Measurements from ENCODE around the gene SHISA6.
"Not testable (repeated sequence)": the region's sequence is repeated elsewhere in the genome, so short reads cannot be mapped to it uniquely, and the experiment has no call there.

The SHISA6 gene

DNA sequence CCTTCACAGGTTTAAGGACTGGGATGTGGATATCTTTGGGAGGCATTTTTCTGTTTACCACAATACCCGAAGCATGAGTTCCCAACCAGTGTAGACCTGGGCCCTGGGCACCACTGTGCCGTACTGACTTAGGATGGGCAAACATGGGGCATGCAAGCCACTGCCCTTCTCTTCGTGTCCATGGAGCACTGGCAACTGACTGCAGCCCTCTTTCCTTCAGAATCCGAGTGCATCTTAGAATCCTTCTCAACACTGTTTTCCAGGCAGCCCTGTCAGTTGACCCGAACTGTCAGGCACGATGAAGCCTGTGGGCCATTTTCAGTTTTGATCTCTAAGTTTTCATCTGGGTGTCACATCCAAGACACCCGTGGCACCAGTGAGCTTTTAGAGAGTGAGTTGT lies 59.2 kb downstream of the SHISA6 start:
- H3K4me3 ChIP-seq (ENCODE audit: low read length in 2 of 2) = no peak overlapping the region
- H3K9ac ChIP-seq (ENCODE audit: low read depth in 1 of 2, low read length in 2 of 2) = no peak overlapping the region
- H3K27ac ChIP-seq (ENCODE audit: low read depth in 2 of 2, low read length in 2 of 2) = no peak overlapping the region
- no peaks in the 10 kb centered on the region for H3K9me3 ChIP-seq (ENCODE audit: control insufficient read depth in 2 of 2, low read length in 2 of 2)
- no peaks in the 10 kb centered on the region for H3K27me3 ChIP-seq (ENCODE audit: control insufficient read depth in 2 of 2, insufficient read depth in 2 of 2, low read length in 2 of 2)
- no peaks in the 10 kb centered on the region for H3K36me3 ChIP-seq (ENCODE audit: control insufficient read depth in 2 of 2, insufficient read depth in 2 of 2, low read length in 2 of 2)
- no peaks in the 10 kb centered on the region for H3K4me1 ChIP-seq (ENCODE audit: control insufficient read depth in 2 of 2, insufficient read depth in 2 of 2, low read length in 2 of 2)

DNA sequence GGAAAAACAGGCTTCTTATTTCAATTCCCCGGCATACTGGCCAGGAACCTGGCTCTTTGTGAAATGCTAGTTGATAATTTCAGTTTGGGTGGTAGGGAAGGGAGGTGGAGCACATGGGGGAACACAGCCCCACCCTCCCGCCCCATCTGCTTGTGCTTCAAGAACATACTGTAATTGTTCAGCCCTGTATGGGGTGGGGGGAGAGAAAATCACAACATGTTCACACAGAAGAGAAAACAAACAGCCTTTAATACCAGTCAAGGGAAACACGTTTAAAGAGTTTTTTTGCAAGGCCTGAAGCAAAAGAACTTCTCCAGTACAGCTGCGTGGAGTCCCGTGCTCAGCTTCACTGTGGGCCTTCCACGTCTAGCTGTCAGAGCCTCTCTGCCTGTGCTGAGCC lies 59.7 kb downstream of the SHISA6 start:
- Histone ChIP-seq H3K27ac (ENCODE audit: low read depth in 2 of 2, low read length in 2 of 2) (no peak overlapping the region), H3K9me3 (ENCODE audit: control insufficient read depth in 2 of 2, low read length in 2 of 2) (no peaks in the 10 kb centered on the region)

DNA sequence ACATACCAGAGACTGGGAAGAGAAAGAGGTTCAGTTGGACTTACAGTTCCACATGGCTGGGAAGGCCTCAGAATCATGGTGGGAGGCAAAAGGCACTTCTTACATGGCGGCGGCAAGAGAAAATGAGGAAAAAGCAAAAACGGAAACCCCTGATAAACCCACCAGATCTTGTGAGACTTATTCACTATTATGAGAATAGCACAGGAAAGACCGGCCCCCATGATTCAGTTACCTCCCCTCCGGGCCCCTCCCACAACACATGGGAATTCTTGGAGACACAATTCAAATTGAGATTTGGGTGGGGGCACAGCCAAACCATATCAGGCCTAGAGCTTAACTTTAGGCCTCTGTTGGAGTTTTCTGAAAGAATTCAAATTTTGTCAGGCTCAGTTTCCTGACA lies 60.9 kb downstream of the SHISA6 start:
- H3K9ac ChIP-seq (ENCODE audit: low read depth in 1 of 2, low read length in 2 of 2); H3K4me1 ChIP-seq (ENCODE audit: control insufficient read depth in 2 of 2, insufficient read depth in 2 of 2, low read length in 2 of 2); H3K27me3 ChIP-seq (ENCODE audit: control insufficient read depth in 2 of 2, insufficient read depth in 2 of 2, low read length in 2 of 2); H3K27ac ChIP-seq (ENCODE audit: low read depth in 2 of 2, low read length in 2 of 2); H3K4me3 ChIP-seq (ENCODE audit: low read length in 2 of 2); H3K36me3 ChIP-seq (ENCODE audit: control insufficient read depth in 2 of 2, insufficient read depth in 2 of 2, low read length in 2 of 2); H3K9me3 ChIP-seq (ENCODE audit: control insufficient read depth in 2 of 2, low read length in 2 of 2): not testable (repeated sequence)

More for the DNA sequence above, 59.7 kb downstream of the SHISA6 start:
- H3K36me3 ChIP-seq (ENCODE audit: control insufficient read depth in 2 of 2, insufficient read depth in 2 of 2, low read length in 2 of 2) = no peaks in the 10 kb centered on the region
- H3K27me3 ChIP-seq (ENCODE audit: control insufficient read depth in 2 of 2, insufficient read depth in 2 of 2, low read length in 2 of 2) = no peaks in the 10 kb centered on the region
- H3K4me3 ChIP-seq (ENCODE audit: low read length in 2 of 2) = no peak overlapping the region
- H3K4me1 ChIP-seq (ENCODE audit: control insufficient read depth in 2 of 2, insufficient read depth in 2 of 2, low read length in 2 of 2) = no peaks in the 10 kb centered on the region
- no peak overlapping the region for H3K9ac ChIP-seq (ENCODE audit: low read depth in 1 of 2, low read length in 2 of 2)

DNA sequence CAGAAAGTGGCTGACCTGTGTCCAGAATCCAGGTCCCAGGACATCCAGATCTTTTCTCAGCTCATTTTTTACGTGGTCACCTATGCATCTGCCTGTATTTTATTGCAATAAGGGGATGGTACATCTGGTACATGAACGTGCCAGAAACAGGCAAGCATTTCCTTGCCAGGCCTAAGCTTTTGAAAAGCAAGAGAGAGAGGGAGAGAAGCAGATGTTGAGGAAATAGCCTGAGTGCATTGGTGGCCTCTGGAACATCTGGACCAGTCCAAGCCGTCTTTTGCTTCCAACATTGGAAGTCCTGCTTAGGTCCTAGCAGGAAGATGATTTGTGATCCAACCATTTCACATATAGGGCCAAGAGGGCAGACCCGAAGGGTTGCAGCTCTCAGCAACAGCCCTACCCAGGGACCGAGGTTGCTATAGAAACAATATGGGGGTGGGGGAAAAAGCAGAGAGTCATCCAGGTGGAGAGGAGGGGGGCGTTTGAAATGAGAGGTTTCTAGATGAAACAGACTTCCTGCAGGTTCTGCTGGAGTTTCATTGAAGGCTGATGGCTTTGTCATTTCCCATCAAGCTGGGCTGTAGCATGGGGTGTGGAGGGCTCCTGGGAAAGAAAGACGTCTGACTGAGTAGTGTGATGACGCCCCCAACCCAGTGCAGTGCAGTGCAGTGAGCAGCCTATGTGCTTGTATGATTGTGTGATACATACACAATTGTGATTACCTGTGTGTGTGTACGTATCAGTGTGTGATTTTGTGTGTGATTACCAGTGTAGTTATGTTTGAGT lies 61.6 kb downstream of the SHISA6 start:
- no peaks in the 10 kb centered on the region for H3K4me1 ChIP-seq (ENCODE audit: control insufficient read depth in 2 of 2, insufficient read depth in 2 of 2, low read length in 2 of 2)
- H3K9me3 ChIP-seq (ENCODE audit: control insufficient read depth in 2 of 2, low read length in 2 of 2) = no peaks in the 10 kb centered on the region
- H3K36me3 ChIP-seq (ENCODE audit: control insufficient read depth in 2 of 2, insufficient read depth in 2 of 2, low read length in 2 of 2) = no peaks in the 10 kb centered on the region
- H3K9ac ChIP-seq (ENCODE audit: low read depth in 1 of 2, low read length in 2 of 2) = no peak overlapping the region
- no peak overlapping the region for H3K27ac ChIP-seq (ENCODE audit: low read depth in 2 of 2, low read length in 2 of 2)
- H3K27me3 ChIP-seq (ENCODE audit: control insufficient read depth in 2 of 2, insufficient read depth in 2 of 2, low read length in 2 of 2) = no peaks in the 10 kb centered on the region
- H3K4me3 ChIP-seq (ENCODE audit: low read length in 2 of 2) = no peak overlapping the region

DNA sequence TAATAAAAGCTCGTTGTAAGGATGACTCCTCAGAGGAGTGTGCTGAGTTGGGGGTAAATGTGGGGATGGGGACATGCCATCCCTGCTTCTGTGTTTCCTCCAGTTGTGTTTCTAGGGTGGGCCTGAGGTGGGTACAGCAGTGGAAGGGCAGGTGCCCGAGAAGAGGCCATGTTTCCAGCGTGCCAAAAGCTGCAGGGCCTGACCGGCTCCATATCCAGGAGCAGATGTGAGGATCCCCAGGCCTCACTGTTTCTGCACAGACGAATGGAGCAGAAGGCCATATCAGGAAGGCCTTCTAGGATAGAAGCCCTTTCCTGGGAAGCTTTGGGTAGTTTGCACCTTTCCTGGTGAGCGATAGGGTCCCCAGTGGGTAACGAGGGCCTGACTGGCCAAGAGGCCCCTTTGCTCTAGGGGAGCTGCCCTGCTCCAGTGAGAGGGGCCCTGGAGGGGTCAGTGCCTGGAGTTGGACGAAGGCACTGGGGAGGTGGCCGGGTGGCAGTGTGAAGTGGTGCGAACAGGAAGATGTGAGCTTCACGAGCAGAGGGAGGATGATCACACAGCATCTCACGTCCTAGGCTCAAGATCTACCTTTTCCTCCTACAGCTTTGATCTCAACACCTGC lies 62.9 kb downstream of the SHISA6 start:
- no peaks in the 10 kb centered on the region for H3K4me1 ChIP-seq (ENCODE audit: control insufficient read depth in 2 of 2, insufficient read depth in 2 of 2, low read length in 2 of 2)
- no peak overlapping the region for H3K4me3 ChIP-seq (ENCODE audit: low read length in 2 of 2)
- no peak overlapping the region for H3K9ac ChIP-seq (ENCODE audit: low read depth in 1 of 2, low read length in 2 of 2)

DNA sequence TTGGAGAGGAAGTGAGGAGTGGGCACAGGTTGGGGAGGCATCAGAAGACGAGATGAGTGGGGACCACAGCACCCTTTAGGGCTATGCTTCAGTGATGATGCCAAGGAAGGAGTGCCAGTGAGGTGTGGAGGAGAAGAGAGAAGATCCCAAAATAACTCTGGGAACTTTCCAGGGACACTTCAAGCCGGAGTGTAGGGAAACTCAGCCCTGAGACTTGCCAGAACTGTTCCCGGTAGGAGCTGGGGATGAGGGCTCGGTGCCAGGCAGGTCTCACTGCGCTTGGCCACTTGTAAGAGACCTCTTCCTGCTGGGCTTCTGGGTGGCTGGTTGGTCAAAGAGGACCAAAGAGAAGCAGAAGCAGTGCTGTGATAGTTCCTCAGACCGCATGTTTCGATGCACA lies 63.6 kb downstream of the SHISA6 start:
- Histone ChIP-seq H3K36me3 (ENCODE audit: control insufficient read depth in 2 of 2, insufficient read depth in 2 of 2, low read length in 2 of 2) (no peaks in the 10 kb centered on the region), H3K9me3 (ENCODE audit: control insufficient read depth in 2 of 2, low read length in 2 of 2) (no peaks in the 10 kb centered on the region), H3K4me3 (ENCODE audit: low read length in 2 of 2) (no peak overlapping the region), H3K4me1 (ENCODE audit: control insufficient read depth in 2 of 2, insufficient read depth in 2 of 2, low read length in 2 of 2) (no peaks in the 10 kb centered on the region), H3K27ac (ENCODE audit: low read depth in 2 of 2, low read length in 2 of 2) (no peak overlapping the region), H3K9ac (ENCODE audit: low read depth in 1 of 2, low read length in 2 of 2) (no peak overlapping the region), H3K27me3 (ENCODE audit: control insufficient read depth in 2 of 2, insufficient read depth in 2 of 2, low read length in 2 of 2) (no peaks in the 10 kb centered on the region)

More for the DNA sequence above, 62.9 kb downstream of the SHISA6 start:
- Histone ChIP-seq H3K27ac (ENCODE audit: low read depth in 2 of 2, low read length in 2 of 2) (no peak overlapping the region), H3K9me3 (ENCODE audit: control insufficient read depth in 2 of 2, low read length in 2 of 2) (no peaks in the 10 kb centered on the region), H3K36me3 (ENCODE audit: control insufficient read depth in 2 of 2, insufficient read depth in 2 of 2, low read length in 2 of 2) (no peaks in the 10 kb centered on the region), H3K27me3 (ENCODE audit: control insufficient read depth in 2 of 2, insufficient read depth in 2 of 2, low read length in 2 of 2) (no peaks in the 10 kb centered on the region)

DNA sequence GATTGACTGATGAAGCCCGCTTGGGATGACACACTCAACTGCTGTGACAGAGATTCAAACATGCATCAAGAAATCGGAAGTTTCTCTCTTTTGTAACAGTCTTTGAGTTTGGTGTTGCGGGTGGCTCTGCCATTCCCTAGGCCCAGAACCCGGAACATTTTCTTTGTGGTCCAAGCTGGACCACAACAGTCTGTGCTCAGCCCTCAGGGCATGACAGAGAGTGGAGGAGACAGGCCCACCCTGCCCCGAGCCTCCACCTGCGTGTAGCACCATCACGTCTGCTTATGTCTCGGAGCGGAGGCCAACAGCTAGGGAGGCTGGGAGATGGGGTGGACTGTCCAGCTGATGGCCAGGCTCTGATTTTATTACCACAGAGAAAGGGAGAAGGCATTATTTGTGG lies 64.5 kb downstream of the SHISA6 start:
- Histone ChIP-seq H3K27me3 (ENCODE audit: control insufficient read depth in 2 of 2, insufficient read depth in 2 of 2, low read length in 2 of 2) (no peaks in the 10 kb centered on the region), H3K4me3 (ENCODE audit: low read length in 2 of 2) (no peak overlapping the region), H3K9me3 (ENCODE audit: control insufficient read depth in 2 of 2, low read length in 2 of 2) (no peaks in the 10 kb centered on the region), H3K36me3 (ENCODE audit: control insufficient read depth in 2 of 2, insufficient read depth in 2 of 2, low read length in 2 of 2) (no peaks in the 10 kb centered on the region), H3K4me1 (ENCODE audit: control insufficient read depth in 2 of 2, insufficient read depth in 2 of 2, low read length in 2 of 2) (no peaks in the 10 kb centered on the region), H3K9ac (ENCODE audit: low read depth in 1 of 2, low read length in 2 of 2) (no peak overlapping the region), H3K27ac (ENCODE audit: low read depth in 2 of 2, low read length in 2 of 2) (no peak overlapping the region)

DNA sequence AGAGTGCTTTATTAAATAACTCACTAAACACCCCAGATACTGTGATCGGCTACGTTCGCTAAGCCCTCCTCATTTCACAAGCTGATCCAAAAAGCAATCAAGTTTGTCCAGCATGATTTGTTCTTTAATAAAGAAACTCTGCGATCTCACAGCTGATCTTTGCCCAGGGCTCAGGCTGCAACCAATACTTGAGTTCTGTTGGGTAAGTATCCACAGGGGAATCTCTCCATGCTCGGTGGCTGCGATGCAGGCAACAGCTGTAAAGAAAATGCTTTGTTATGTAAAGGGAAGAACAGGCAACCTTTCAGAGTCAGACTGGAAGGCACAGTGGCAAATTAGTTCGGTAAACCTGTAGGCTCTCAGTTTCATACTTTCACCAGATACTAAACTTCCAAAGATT lies 67.5 kb downstream of the SHISA6 start:
- no peaks in the 10 kb centered on the region for H3K4me1 ChIP-seq (ENCODE audit: control insufficient read depth in 2 of 2, insufficient read depth in 2 of 2, low read length in 2 of 2)
- no peak overlapping the region for H3K4me3 ChIP-seq (ENCODE audit: low read length in 2 of 2)
- H3K27me3 ChIP-seq (ENCODE audit: control insufficient read depth in 2 of 2, insufficient read depth in 2 of 2, low read length in 2 of 2) = no peaks in the 10 kb centered on the region
- no peak overlapping the region for H3K9ac ChIP-seq (ENCODE audit: low read depth in 1 of 2, low read length in 2 of 2)
- no peaks in the 10 kb centered on the region for H3K36me3 ChIP-seq (ENCODE audit: control insufficient read depth in 2 of 2, insufficient read depth in 2 of 2, low read length in 2 of 2)
- no peak overlapping the region for H3K27ac ChIP-seq (ENCODE audit: low read depth in 2 of 2, low read length in 2 of 2)
- H3K9me3 ChIP-seq (ENCODE audit: control insufficient read depth in 2 of 2, low read length in 2 of 2) = no peaks in the 10 kb centered on the region

DNA sequence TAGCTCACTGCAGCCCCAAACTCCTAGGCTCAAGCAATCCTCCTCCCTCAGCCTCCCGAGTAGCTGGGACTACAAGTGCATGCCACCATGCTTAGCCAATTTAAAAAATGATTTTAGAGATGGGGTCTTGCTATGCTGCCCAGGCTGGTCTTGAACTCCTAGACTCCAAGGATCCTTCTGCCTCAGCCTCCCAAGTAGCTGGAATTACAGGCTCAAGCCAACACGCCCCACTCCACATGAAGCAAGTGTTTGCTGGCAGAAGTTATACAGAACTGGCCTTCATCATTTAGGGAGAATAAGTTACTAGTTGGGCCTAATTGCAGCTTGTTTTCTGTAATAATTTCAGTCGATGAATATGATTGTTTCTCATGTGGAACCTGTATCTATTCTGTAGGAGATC lies 68.0 kb downstream of the SHISA6 start:
- H3K27ac ChIP-seq (ENCODE audit: low read depth in 2 of 2, low read length in 2 of 2) = no peak overlapping the region
- H3K9me3 ChIP-seq (ENCODE audit: control insufficient read depth in 2 of 2, low read length in 2 of 2) = no peaks in the 10 kb centered on the region
- no peaks in the 10 kb centered on the region for H3K4me1 ChIP-seq (ENCODE audit: control insufficient read depth in 2 of 2, insufficient read depth in 2 of 2, low read length in 2 of 2)
- no peak overlapping the region for H3K4me3 ChIP-seq (ENCODE audit: low read length in 2 of 2)
- no peaks in the 10 kb centered on the region for H3K36me3 ChIP-seq (ENCODE audit: control insufficient read depth in 2 of 2, insufficient read depth in 2 of 2, low read length in 2 of 2)
- H3K9ac ChIP-seq (ENCODE audit: low read depth in 1 of 2, low read length in 2 of 2) = no peak overlapping the region
- H3K27me3 ChIP-seq (ENCODE audit: control insufficient read depth in 2 of 2, insufficient read depth in 2 of 2, low read length in 2 of 2) = no peaks in the 10 kb centered on the region

DNA sequence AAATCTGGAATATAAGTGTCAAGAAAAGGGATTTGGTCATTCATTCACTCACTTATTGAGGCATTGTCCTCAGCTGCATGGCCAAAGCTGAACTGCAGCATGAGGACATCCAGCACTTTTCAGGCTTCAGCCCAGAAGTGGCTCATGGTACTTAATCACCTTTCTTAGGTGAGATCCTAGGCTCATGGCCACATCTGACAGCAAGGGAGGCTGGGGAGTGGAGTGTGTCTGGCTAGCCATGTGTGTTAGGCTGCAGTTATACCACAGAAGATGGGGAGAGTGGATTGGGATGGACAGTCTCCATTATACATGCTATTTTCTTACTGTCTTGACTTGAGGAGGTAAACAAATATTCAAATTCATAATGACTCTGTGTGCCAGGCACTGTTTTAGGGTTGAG lies 68.8 kb downstream of the SHISA6 start:
- Histone ChIP-seq H3K27me3 (ENCODE audit: control insufficient read depth in 2 of 2, insufficient read depth in 2 of 2, low read length in 2 of 2) (no peaks in the 10 kb centered on the region), H3K9me3 (ENCODE audit: control insufficient read depth in 2 of 2, low read length in 2 of 2) (no peaks in the 10 kb centered on the region), H3K4me3 (ENCODE audit: low read length in 2 of 2) (no peak overlapping the region), H3K36me3 (ENCODE audit: control insufficient read depth in 2 of 2, insufficient read depth in 2 of 2, low read length in 2 of 2) (no peaks in the 10 kb centered on the region), H3K27ac (ENCODE audit: low read depth in 2 of 2, low read length in 2 of 2) (no peak overlapping the region), H3K4me1 (ENCODE audit: control insufficient read depth in 2 of 2, insufficient read depth in 2 of 2, low read length in 2 of 2) (no peaks in the 10 kb centered on the region), H3K9ac (ENCODE audit: low read depth in 1 of 2, low read length in 2 of 2) (no peak overlapping the region)

Measured in mucosa of rectum (tissue), 2 donors.